Urothelium cell line (cell line): ENCODE data around the gene CEP170B.

ENCODE experiments used
- DNase-seq: peaks from one replicate; pipeline ENCODE4 v3.0.0; 2011; ENCODE audit warnings: low spot score, mixed read lengths
- FAIRE-seq: peaks from 2 replicates; lab custom pipeline; 2011; peaks lifted over from hg19 to GRCh38; lab: Jason Lieb, UNC

Gene CEP170B

DNA sequence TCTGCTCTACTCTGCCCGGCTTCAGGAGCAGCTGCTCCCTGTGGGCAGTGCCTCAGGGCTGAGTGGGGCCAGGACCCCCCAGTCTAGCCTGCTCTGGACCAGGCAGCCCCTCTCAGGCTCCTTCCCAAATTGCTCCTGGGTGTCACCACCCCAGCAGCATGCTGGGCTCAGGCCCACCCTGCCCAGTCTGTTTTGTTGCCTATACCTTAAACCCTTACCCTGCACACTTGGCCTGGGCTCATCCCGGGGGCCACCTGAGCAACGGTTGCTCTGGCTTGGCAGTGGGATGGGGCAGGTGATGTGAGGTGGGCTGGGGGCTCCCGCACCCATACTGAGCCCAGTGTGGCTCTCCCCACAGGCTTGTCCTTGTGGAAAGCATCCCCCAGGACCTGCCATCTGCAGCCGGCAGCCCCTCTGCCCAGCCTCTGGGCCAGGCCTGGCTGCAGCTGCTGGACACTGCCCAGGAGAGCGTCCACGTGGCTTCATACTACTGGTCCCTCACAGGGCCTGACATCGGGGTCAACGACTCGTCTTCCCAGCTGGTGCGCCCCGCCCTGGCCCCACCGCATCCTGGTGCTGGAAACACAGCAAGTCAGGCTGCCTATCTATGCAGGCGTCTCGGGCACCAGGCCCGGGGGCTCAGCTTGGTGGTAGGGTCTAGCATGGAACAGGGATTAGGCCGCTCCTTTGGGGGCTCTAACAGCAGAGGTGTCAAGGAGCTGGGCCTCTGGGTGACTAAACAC is 63.5 kb downstream of the CEP170B start:
- no peak for FAIRE-seq
- DNase-seq, result no peak

- DNase-seq (no peak), FAIRE-seq (no peak)
These were observed 64.5 kb downstream of the CEP170B start for GRCh38 chr14:104929268-104930230.

DNA sequence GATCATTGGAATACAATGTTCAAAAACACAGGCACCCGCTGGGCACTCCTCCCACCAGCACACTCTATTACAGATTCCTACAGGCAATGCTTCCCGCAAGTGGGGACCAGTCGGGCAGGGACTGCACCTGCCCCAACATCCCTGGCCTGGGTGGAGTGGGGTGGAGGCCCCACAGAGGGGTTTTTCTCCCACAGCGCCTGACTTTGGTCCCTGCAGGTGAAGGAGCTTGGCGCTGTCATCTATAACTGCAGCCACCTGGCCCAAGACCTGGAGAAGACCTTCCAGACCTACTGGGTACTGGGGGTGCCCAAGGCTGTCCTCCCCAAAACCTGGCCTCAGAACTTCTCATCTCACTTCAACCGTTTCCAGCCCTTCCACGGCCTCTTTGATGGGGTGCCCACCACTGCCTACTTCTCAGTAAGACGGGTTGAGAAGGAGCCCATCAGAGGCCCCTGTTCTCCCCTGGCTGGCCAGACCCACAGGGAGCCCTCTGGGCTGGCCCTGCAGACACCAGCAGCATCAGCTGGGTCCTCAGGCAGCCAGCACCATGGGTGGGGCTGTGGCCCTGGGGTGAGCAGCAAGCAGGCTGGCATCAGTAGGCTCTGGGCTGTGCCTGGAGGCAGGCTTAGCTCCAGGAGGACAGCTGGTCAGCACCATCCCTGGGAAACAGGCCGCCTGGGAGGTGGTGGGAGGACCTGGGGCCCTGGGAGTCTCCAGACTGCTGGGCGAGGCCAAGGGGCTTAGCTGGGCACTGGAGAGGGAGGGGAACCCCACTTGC is 65.6 kb downstream of the CEP170B start:
- DNase-seq (no peak), FAIRE-seq (no peak)

GRCh38 chr14:104931304-104931770 is 66.3 kb downstream of the CEP170B start:
- no peak for FAIRE-seq
- no peak for DNase-seq

DNA sequence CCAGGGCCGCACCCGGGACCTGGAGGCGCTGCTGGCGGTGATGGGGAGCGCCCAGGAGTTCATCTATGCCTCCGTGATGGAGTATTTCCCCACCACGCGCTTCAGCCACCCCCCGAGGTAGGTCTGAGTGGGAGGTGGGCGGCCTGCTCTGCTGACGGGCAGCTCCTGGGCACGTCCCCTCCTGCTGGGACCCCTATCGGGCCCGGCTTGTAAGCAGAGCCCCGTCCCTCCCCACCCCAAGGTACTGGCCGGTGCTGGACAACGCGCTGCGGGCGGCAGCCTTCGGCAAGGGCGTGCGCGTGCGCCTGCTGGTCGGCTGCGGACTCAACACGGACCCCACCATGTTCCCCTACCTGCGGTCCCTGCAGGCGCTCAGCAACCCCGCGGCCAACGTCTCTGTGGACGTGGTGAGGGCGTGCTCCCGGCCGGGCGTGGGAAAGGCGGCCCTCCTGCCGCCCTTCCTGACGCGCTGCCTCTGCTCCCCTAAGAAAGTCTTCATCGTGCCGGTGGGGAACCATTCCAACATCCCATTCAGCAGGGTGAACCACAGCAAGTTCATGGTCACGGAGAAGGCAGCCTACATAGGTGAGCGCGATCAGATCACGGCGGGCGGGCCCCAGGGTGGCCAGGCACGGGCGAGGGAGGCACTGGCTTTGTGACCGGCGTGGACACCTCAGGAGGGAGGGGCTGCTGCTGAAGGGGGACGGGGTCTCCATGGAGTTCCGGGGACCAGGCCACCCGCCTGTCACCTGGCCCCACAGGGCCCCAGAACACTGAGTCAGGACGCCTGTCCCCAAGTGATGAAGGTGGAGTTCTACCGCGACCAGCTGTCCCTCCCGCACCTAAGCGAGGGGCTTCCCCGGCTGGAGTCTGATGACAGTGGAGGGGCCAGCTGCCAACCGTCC is 67.0 kb downstream of the CEP170B start:
- FAIRE-seq (no peak), DNase-seq (no peak)

DNA sequence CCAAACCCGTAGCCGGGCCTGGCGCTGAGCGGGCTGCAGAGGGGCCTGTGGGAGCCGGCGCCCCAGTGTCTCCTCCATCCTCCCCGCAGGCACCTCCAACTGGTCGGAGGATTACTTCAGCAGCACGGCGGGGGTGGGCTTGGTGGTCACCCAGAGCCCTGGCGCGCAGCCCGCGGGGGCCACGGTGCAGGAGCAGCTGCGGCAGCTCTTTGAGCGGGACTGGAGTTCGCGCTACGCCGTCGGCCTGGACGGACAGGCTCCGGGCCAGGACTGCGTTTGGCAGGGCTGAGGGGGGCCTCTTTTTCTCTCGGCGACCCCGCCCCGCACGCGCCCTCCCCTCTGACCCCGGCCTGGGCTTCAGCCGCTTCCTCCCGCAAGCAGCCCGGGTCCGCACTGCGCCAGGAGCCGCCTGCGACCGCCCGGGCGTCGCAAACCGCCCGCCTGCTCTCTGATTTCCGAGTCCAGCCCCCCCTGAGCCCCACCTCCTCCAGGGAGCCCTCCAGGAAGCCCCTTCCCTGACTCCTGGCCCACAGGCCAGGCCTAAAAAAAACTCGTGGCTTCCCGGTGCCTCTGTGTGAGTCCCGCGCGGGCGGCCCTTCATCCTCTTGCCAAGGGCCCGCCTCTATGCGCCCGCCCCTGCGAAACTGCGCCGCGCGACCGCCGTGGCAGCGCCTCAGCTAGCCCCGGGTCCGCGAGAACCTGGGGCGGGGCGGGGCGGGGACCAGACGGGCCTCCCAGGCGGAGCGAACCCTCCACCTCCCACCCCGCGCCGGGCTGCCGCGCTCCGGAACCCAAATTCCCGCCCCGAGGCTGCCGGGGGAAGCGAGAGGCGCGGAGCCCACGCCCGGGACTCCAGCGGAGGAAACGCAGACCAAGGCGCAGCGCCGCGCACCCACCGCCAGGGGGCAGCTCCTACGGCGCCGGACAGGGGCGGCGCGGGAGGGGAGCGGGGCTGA is 67.9 kb downstream of the CEP170B start:
- DNase-seq (peak; percentile 90), FAIRE-seq (no peak)

GRCh38 chr14:104933746-104934733 is 69.0 kb downstream of the CEP170B start:
- DNase-seq (no peak), FAIRE-seq (no peak)

DNA sequence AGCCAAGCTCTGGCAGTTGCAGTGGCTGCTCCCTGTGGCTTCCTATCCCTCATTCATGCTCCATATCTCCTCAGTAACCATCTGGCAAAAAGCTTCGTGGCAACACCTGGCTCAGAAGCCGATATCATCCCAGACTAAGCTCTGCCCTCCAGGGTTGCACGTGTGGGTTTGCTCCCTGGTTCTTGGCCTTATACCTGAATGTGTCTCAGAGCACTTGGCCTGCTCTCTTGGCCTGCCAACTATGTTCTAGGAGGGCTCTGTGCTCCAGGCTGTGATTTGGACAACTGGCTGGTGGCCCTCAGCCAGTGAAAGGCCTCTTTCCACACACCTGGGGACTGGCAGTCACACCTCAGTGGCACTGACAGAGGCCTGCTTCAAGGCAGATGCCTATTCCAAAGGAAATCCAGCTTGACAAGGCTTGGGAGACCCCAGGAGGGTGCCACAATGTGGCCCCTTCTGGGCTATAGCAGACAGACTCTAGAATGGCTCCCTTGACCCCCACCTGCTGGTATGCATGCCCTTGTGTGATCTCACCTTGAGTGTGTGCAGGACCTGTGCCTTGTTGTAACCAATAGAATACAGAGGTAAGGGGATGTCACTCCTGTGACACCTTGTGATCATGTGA is 70.1 kb downstream of the CEP170B start:
- DNase-seq (no peak), FAIRE-seq (no peak)

DNA sequence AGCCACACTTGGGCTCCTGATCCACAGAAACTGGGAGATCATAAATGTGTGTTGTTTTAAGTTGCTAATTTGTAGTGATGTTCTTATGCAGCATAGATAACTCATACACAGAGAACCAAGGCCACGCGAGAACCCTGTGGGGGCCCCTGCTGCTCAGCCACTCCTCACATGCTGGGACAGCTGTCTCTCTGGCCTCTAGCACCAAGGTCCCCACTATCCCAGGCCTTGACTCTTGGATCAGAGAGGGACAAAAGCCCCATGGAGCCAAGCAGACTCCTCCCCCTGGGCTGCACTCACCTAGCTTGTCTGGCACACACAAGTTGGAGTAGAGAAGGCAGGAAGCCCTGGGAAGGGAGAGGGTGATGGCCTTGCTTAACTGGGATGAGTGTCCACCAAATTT is 70.9 kb downstream of the CEP170B start:
- DNase-seq (no peak), FAIRE-seq (no peak)

GRCh38 chr14:104936361-104937155 is 71.5 kb downstream of the CEP170B start:
- DNase-seq (no peak), FAIRE-seq (no peak)

DNA sequence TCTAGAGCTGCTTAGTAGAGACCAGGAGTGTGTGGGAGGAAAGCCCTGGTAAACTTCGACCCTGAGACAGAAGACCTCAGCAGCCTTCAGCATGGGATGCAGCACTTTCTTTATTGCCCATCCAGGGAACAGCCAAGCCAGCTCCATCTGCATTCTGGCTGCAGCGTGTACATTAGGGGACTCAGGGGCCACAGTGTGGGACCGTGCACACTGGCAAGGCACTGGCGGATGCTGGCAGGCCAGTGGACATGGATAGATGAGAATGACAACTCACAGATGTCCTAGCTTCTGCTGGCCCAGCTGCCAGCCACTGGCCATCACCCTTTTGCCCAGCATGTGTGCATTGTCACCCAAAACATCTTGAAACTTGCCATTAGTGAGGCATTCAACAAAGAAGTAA is 72.1 kb downstream of the CEP170B start:
- DNase-seq (no peak), FAIRE-seq (no peak)

- FAIRE-seq, result no peak
These were observed 72.8 kb downstream of the CEP170B start for GRCh38 chr14:104937694-104938365.

GRCh38 chr14:104938436-104938835 is 73.4 kb downstream of the CEP170B start:
- FAIRE-seq, result no peak

More at GRCh38 chr14:104937694-104938365, 72.8 kb downstream of the CEP170B start:
- DNase-seq, result no peak

GRCh38 chr14:104938960-104939359 is 73.9 kb downstream of the CEP170B start:
- DNase-seq (no peak), FAIRE-seq (no peak)

More at GRCh38 chr14:104938436-104938835, 73.4 kb downstream of the CEP170B start:
- DNase-seq, result no peak

DNA sequence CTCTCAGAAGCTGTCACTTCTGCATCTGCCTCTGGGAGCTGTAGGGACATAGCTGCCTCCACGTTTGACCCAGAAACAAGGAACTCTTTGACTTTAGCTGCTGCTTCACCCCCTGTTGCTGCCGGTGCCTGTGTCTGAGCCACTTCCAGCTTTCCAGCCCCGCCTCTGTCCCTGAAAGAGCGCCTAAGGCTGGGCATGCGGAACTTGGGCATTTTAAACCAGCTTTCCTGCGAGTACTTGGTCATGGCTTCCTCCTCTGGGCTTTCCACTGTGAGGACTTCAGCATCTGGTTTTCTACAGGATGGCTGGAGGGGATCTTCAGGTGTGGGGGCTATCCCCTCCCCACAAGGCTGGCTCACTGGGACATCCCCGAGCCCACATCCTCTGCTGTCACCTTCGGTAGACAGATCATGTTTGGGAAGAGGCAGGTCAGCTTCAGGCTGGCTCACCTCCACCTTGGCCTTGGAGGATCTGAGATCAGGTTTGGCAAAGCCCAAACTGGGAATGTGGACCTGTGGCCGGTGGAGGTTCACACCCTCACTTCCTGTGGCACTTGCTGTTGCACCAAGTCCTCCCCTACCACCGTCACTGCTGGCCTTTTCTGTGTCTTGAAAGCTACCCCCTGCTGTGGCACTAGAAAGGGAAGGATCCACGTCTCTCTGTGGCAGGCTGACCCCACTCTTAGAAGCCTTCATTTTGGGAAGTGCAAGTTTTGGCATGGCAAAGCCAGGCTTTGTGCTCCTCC is 74.8 kb downstream of the CEP170B start:
- FAIRE-seq (no peak), DNase-seq (no peak)
